ENCODE measurements around the gene DENND2D.

Gene DENND2D

GRCh38 chr1:111228748-111229126, 28.3 kb upstream of the DENND2D start:
- H3K4me1 Mint-ChIP-seq = peaks cover 17% of the 10 kb centered on the region
- no peaks in the 10 kb centered on the region for H3K36me3 Mint-ChIP-seq (ENCODE audit: low read depth)
- H3K4me3 Mint-ChIP-seq = no peak overlapping the region
- no peaks in the 10 kb centered on the region for H3K9me3 Mint-ChIP-seq
- H3K27ac Mint-ChIP-seq = peak overlapping the region in 1 of 3 experiments; percentile 49
- H3K27me3 Mint-ChIP-seq (ENCODE audit: low read depth) = no peaks in the 10 kb centered on the region
- no peak for TF ChIP-seq CTCF (IDR thresholded peaks at IDR 0.05; ENCODE audit: unreplicated experiment in 3 of 3)

- Mint-ChIP-seq H3K27ac (peak overlapping the region in 2 of 3 experiments; percentile 38 to 49), H3K27me3 (ENCODE audit: low read depth) (no peaks in the 10 kb centered on the region), H3K9me3 (no peaks in the 10 kb centered on the region), H3K4me1 (peaks cover 17% of the 10 kb centered on the region), H3K36me3 (ENCODE audit: low read depth) (no peaks in the 10 kb centered on the region), H3K4me3 (no peak overlapping the region)
- TF ChIP-seq CTCF (IDR thresholded peaks at IDR 0.05; ENCODE audit: unreplicated experiment in 3 of 3) = no peak
Observed at GRCh38 chr1:111227851-111228747, 27.7 kb upstream of the DENND2D start.

- H3K4me1 Mint-ChIP-seq = peaks cover 21% of the 10 kb centered on the region
- no peaks in the 10 kb centered on the region for H3K9me3 Mint-ChIP-seq
- peak within 1 kb of the TSS in 2 of 3 experiments; percentile 38 to 49 for H3K27ac Mint-ChIP-seq
- no peaks in the 10 kb centered on the region for H3K36me3 Mint-ChIP-seq (ENCODE audit: low read depth)
- no peaks in the 10 kb centered on the region for H3K27me3 Mint-ChIP-seq (ENCODE audit: low read depth)
- no peak within 1 kb of the TSS for H3K4me3 Mint-ChIP-seq
- TF ChIP-seq CTCF (IDR thresholded peaks at IDR 0.05; ENCODE audit: unreplicated experiment in 3 of 3) = no peak
Observed at GRCh38 chr1:111227434-111227833, 27.0 kb upstream of the DENND2D start, which contains the start of gene CHI3L2. CHI3L2 (plus strand) TSS chr1:111227713; CDS start chr1:111227730, 17 bp downstream.

- no peak for TF ChIP-seq CTCF (IDR thresholded peaks at IDR 0.05; ENCODE audit: unreplicated experiment in 3 of 3)
- H3K4me3 Mint-ChIP-seq = no peak overlapping the region
- no peaks in the 10 kb centered on the region for H3K36me3 Mint-ChIP-seq (ENCODE audit: low read depth)
- H3K9me3 Mint-ChIP-seq = no peaks in the 10 kb centered on the region
- H3K27me3 Mint-ChIP-seq (ENCODE audit: low read depth) = no peaks in the 10 kb centered on the region
- peaks cover 21% of the 10 kb centered on the region for H3K4me1 Mint-ChIP-seq
- H3K27ac Mint-ChIP-seq = no peak overlapping the region
Observed at GRCh38 chr1:111225717-111226400, 25.4 kb upstream of the DENND2D start.

- no peaks in the 10 kb centered on the region for H3K27me3 Mint-ChIP-seq (ENCODE audit: low read depth)
- peaks cover 21% of the 10 kb centered on the region for H3K4me1 Mint-ChIP-seq
- no peak overlapping the region for H3K4me3 Mint-ChIP-seq
- no peak overlapping the region for H3K27ac Mint-ChIP-seq
- no peaks in the 10 kb centered on the region for H3K36me3 Mint-ChIP-seq (ENCODE audit: low read depth)
- H3K9me3 Mint-ChIP-seq = no peaks in the 10 kb centered on the region
- TF ChIP-seq CTCF (IDR thresholded peaks at IDR 0.05; ENCODE audit: unreplicated experiment in 3 of 3) = no peak
Observed at GRCh38 chr1:111225091-111225490, 24.6 kb upstream of the DENND2D start.

All from nephron (organoid).